Aorta (tissue), 5 donors: ENCODE data around the gene WFDC1. TPM values are rescaled to one million over a fixed set of nuclear protein-coding genes. Genes with fewer than 3 reads are reported as not detected.
A peak's percentile ranks its signal among the peaks of the same experiment; 100 is the strongest.
"Not testable (repeated sequence)": the region's sequence is repeated elsewhere in the genome, so short reads cannot be mapped to it uniquely, and the experiment has no call there.

Experiments used
- ATAC-seq: fragments of 200-7000 bp; cut with Tn5 transposase; one replicate; pipeline ENCODE4 v1.9.1; 2022; ENCODE audit warnings: moderate library complexity; ENCODE audit not compliant: low FRiP score
- DNase-seq, 2 donors: peaks; one replicate each; pipeline ENCODE4 v3.0.0-alpha.2; 2020
- H3K27ac ChIP-seq, 2 donors: one replicate each; pipeline ENCODE4 v1.5.1; 2013; ENCODE audit warnings: low read length in 2 of 2, mild to moderate bottlenecking in 2 of 2, moderate library complexity in 2 of 2, control low read depth in 1 of 2, inconsistent platforms in 1 of 2, low read depth in 1 of 2
- H3K27me3 ChIP-seq, 2 donors: one replicate each; pipeline ENCODE4 v1.6.1; 2013; ENCODE audit warnings: control low read depth in 1 of 2, low read length in 1 of 2, mild to moderate bottlenecking in 1 of 2, moderate library complexity in 1 of 2; ENCODE audit not compliant: insufficient read depth in 2 of 2, control insufficient read depth in 1 of 2
- H3K36me3 ChIP-seq, 2 donors: one replicate each; pipeline ENCODE4 v1.6.1; 2013; ENCODE audit warnings: control low read depth in 1 of 2, low read length in 1 of 2, mild to moderate bottlenecking in 1 of 2; ENCODE audit not compliant: insufficient read depth in 2 of 2, control insufficient read depth in 1 of 2
- H3K4me1 ChIP-seq, 2 donors: one replicate each; pipeline ENCODE4 v1.6.1; 2013; ENCODE audit warnings: low read length in 2 of 2, control low read depth in 1 of 2, mild to moderate bottlenecking in 1 of 2, moderate library complexity in 1 of 2; ENCODE audit not compliant: insufficient read depth in 2 of 2, control insufficient read depth in 1 of 2
- H3K4me3 ChIP-seq, 2 donors: one replicate each; pipeline ENCODE4 v1.5.1; 2013; ENCODE audit warnings: low read length in 2 of 2, control low read depth in 1 of 2, mild to moderate bottlenecking in 1 of 2
- H3K9me3 ChIP-seq: one replicate; pipeline ENCODE4 v1.6.1; 2013; ENCODE audit warnings: mild to moderate bottlenecking, low read length; ENCODE audit not compliant: control insufficient read depth
- WGBS, 2 donors: extraction: QIAGEN DNeasy Blood & Tissue Kit; methylation state at CpG; one replicate each; pipeline ENCODE4 v1.1.7; 2013; 5-methylcytosine and 5-hydroxymethylcytosine counted together
- intact Hi-C, 2 donors: fragments of 100-400 bp; cut with DNase I; formaldehyde crosslinking; loops; one replicate each; pipeline versions ENCODE4 v1.14.2 to v1.15.0; 2022
- polyA plus RNA-seq, 2 donors: library from polyadenylated mRNA; stranded (reverse); fragments of 200-250 nt; gene quantifications; one replicate each; pipeline ENCODE4 v1.2.3, GENCODE V29; 2013
- total RNA-seq, 2 donors: library from RNA; stranded (reverse); fragmentation: NEBNext Ultra II Directional; extraction: Animal tissue kit (Norgen Biotek cat#: 25700); gene quantifications; one replicate each; pipeline ENCODE4 v1.2.1, GENCODE V29; 2021
- donor health status: healthy with polysubstance abuse.
- donor health status: Bipolar disorder and iron deficiency.
- donor health status: DM: no; HTN: no; CAD: no.
- donor health status: DM: no; HTN: no; CAD: no.
- donor health status: DM: yes; HTN: yes; CAD: no.

Gene WFDC1
- total and polyA plus RNA-seq, 4 donors, result 11.8 to 72.2 (median 28.3) TPM

DNA sequence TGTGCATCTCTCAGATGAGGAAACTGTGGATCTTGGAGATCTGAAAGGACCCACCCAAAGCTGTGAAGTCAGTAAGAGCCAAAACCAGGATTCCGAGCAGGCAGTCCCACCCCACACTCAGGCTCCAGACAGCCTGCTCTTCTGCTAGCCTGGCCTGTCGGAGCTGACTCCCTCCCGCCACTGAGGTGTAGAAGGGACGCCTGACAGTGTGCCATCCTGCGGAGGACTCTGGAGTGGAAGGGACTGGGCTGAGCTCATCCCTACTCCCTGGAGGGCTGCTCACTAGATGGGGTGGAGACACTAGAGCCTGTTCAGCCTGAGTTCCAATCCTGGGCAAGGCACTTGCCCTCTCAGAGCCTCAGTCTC is 36.0 kb downstream of the WFDC1 start:
- Histone ChIP-seq H3K4me3 (no peak overlapping the region), H3K9me3 (peaks cover 4% of the 10 kb centered on the region), H3K27me3 (no peaks in the 10 kb centered on the region), H3K4me1 (no peaks in the 10 kb centered on the region), H3K36me3 (no peaks in the 10 kb centered on the region), H3K27ac (no peak overlapping the region)
- WGBS, 2 donors, result 96% methylated on average over 5 of the region's 5 CpGs
- ATAC-seq (no peak), DNase-seq (peak in 1 of 2 donors; percentile 37)
- intact Hi-C loops, result no loop called here

DNA sequence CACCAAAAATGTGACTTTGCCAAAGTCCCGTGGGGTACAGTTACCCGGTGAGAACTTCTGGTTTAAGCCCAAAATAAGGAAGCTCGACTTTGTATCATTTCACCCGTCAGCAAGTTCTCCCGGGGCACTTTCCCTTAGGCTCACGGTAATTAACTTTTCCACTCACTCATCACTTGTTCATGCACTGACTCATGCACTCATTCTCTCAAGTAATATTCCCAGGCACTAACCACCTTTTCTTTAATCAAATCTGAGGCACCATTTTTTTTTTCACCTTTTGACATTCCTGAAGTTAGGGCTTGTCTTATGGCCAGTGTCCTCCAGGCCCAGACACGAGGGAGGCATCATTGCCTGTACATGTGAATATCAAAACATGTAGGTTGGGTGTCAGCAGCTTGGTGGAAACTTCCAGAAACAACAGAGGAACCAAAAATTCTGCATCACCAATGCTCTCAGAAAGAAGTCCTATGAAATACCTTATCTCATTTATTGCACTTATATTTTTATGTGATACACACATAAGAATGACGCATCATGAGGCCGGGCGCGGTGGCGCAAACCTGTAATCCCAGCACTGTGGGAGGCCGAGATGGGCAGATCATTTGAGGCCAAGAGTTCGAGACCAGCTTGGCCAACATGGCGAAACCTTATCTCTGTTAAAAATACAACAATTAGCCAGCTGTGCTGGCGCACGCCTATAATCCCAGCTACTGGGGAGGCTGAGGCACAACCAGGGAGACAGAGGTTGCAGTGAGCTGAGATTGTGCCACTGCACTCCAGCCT is 37.5 kb downstream of the WFDC1 start:
- ATAC-seq, result no peak
- Histone ChIP-seq H3K27ac (no peak overlapping the region), H3K27me3 (no peaks in the 10 kb centered on the region), H3K36me3 (no peaks in the 10 kb centered on the region), H3K4me3 (no peak overlapping the region), H3K4me1 (no peaks in the 10 kb centered on the region), H3K9me3 (peaks cover 4% of the 10 kb centered on the region)
- intact Hi-C loops, result no loop called here
- WGBS, 2 donors, result 84 to 86% methylated on average over 17 of the region's 17 CpGs
- peak in 1 of 2 donors; percentile 55 for DNase-seq

DNA sequence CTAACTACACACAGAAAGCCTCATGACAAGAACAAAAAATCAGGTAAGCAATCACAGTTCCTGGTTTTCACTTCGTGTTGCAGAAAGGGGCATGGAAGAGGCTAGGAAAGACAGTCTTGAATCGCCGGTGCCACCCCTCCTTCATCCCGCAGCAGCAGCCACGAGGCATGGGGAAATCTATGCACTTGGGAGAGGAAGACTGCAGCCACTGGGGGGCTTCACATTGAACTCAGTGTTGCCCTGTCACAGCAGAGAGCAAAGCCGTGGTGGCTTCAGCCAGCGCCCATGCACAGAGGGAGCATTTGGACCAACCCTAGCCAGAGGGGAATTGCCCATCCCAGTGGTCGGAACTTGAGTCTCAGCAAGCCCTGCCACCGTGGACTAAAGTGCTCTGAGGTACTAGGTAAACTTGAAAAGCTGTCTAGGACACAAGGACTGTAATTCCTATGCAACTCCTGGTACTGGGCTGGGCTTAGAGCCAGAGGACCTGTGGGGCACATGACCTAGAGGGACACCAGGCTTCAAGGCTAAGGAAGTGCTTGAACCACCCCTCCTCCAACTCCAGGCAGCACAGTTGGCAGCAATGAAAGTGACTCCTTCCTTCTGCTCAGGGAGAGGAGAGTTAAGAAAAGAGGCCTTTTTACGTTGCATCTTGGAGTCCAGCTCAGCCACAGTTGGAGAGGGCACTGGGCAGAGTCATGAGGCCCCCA is 38.5 kb downstream of the WFDC1 start:
- H3K36me3 ChIP-seq, result no peaks in the 10 kb centered on the region
- H3K4me1 ChIP-seq, result no peaks in the 10 kb centered on the region
- H3K27ac ChIP-seq, result no peak overlapping the region
- peaks cover 4% of the 10 kb centered on the region for H3K9me3 ChIP-seq
- 59 to 65% methylated on average over 10 of the region's 10 CpGs for WGBS, 2 donors
- peak in 1 of 2 donors; percentile 34 for DNase-seq
- H3K4me3 ChIP-seq, result no peak overlapping the region
- no peaks in the 10 kb centered on the region for H3K27me3 ChIP-seq
- intact Hi-C loops, result no loop called here
- ATAC-seq, result no peak

DNA sequence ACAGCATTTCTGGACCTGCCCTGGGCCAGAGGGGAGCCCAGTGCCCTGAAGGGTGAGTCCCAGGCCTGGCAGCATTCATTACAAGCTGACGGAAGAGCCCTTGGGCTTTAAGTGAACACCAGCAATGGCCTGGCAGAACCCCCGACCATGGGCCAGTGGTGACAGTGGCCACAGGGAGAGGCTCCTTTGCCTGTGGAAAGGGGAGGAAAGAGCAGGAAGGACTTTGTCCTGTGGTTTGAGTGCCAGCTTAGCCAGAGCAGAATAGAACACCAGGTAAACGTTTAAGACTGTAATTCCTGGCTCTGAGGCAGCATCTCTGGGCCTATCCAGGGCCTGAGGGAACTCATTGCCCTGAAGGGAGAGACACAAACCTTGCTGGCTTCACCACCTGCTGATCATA is 39.4 kb downstream of the WFDC1 start:
- Histone ChIP-seq H3K9me3 (peaks cover 4% of the 10 kb centered on the region), H3K27me3 (no peaks in the 10 kb centered on the region), H3K4me1 (no peaks in the 10 kb centered on the region), H3K36me3 (no peaks in the 10 kb centered on the region), H3K4me3 (no peak overlapping the region), H3K27ac (no peak overlapping the region)
- intact Hi-C loops, result no loop called here
- peak in 1 of 2 donors; percentile 31 for DNase-seq
- WGBS, 2 donors, result 87 to 89% methylated on average over 3 of the region's 3 CpGs
- ATAC-seq, result no peak

DNA sequence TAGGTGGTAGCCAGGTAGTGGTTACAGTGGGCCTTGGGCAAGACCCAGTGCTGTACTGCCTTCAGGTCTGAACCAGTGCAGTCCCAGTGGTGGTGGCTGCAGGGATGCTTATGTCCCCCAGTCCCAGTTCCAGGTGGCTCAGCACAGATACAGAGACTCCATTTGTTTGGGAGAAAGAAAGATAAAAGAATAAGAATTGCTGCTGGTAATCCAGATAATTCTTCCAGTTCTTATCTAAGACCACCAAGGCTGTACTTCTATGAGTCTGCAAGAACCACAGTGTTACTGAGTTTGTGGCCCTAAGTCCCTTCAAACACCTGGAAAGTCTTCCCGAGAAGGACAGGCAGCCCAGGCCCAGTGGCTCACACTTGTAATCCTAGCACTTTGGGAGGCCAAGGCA is 39.8 kb downstream of the WFDC1 start:
- H3K4me3 ChIP-seq, result no peak overlapping the region

DNA sequence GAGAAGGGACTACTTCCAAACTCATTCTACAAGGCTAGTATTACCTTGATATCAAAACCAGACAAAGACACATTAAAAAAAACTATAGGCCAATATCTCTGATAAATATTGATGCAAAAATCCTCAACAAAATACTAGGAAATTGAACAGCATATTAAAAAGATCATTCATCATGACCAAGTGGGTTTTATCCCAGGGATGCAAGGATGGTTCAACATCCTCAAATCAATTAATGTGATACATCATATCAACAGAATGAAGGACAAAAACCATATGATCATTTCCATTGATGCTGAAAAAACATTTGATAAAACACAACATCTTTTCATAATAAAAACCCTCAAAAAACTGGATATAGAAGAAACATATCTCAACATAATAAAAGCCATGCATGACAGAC is 42.6 kb downstream of the WFDC1 start:
- H3K4me1 ChIP-seq, H3K27ac ChIP-seq, H3K36me3 ChIP-seq, H3K4me3 ChIP-seq, DNase-seq, ATAC-seq, H3K27me3 ChIP-seq, intact Hi-C loops, H3K9me3 ChIP-seq: not testable (repeated sequence)

More for the DNA sequence above, 39.8 kb downstream of the WFDC1 start:
- ATAC-seq (no peak), DNase-seq (peak in 1 of 2 donors; percentile 11)
- H3K4me1 ChIP-seq, result no peaks in the 10 kb centered on the region
- no peaks in the 10 kb centered on the region for H3K36me3 ChIP-seq
- 84 to 87% methylated on average over 1 of the region's 1 CpG for WGBS, 2 donors
- intact Hi-C loops, result no loop called here
- no peak overlapping the region for H3K27ac ChIP-seq
- H3K27me3 ChIP-seq, result no peaks in the 10 kb centered on the region
- H3K9me3 ChIP-seq, result peaks cover 4% of the 10 kb centered on the region

DNA sequence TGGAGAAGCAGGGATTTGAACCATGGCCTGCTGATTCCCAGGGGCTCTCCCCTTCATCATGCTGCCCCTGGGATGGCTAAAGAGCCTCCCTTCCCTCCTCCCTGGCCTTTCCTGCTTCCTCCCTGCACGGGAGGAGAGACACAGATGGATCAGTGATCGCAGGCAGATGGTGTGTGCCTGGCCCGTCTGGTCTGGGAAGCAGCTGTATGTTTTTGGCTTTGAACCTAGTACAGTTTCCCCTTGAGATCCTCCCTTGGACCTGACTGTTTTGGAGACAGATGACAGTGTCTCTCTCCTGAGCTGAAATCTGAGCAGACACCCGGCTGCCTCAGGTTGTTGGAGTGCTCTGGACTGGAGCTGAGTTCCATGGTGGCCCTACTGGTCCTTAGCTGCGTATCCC is 44.6 kb downstream of the WFDC1 start:
- ATAC-seq, result no peak
- Histone ChIP-seq H3K27ac (no peak overlapping the region), H3K4me1 (no peaks in the 10 kb centered on the region), H3K36me3 (no peaks in the 10 kb centered on the region), H3K4me3 (no peak overlapping the region), H3K27me3 (no peaks in the 10 kb centered on the region), H3K9me3 (no peaks in the 10 kb centered on the region)
- 39 to 47% methylated on average over 5 of the region's 5 CpGs for WGBS, 2 donors
- intact Hi-C loops, result no loop called here
- DNase-seq, result peak in 1 of 2 donors; percentile 8

DNA sequence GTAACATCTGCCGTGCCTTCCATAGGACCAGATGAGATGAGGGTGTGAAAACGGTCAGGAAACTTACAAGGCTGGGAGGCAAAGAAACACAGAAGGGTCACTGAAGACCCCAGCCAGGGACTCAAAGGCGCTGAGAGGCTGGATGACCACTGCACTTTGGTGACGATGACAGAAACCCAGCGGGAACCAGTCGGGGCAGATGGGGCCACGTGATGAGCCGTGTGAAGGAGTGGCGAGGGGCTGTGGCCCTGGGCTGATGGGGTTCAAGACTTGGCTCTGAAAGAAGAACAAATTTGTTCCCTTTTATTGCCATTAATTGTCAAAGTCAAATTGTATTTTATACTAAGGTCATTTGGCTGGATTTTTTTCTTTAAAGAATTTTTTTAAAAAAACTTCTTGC is 45.1 kb downstream of the WFDC1 start:
- ATAC-seq, result no peak
- Histone ChIP-seq H3K4me3 (no peak overlapping the region), H3K36me3 (no peaks in the 10 kb centered on the region), H3K27me3 (no peaks in the 10 kb centered on the region), H3K4me1 (no peaks in the 10 kb centered on the region), H3K9me3 (no peaks in the 10 kb centered on the region), H3K27ac (no peak overlapping the region)
- DNase-seq, result peak in 1 of 2 donors; percentile 50
- intact Hi-C loops, result no loop called here
- WGBS, 2 donors, result 58 to 71% methylated on average over 9 of the region's 9 CpGs
